Endothelial cell of umbilical vein (primary cell): ENCODE results near the gene BMPR1B. TPM values are rescaled to one million over a fixed set of nuclear protein-coding genes. Genes with fewer than 3 reads are reported as not detected.
"Not testable (repeated sequence)": the region's sequence is repeated elsewhere in the genome, so short reads cannot be mapped to it uniquely, and the experiment has no call there.

Source experiments
- BruUV-seq: library from RNA; stranded (reverse); fragments of 400-500 nt; replicated peaks from 2 replicates; lab custom pipeline; 2021; lab: Mats Ljungman, UMichigan
- CTCF ChIA-PET: fragments of 300-600, 350-600 bp; sonication (Branson Sonifier 250); formaldehyde crosslinking; loops from one replicate; lab custom pipeline; 2021; ENCODE audit warnings: antibody characterized with exemption, inconsistent platforms; lab: Charles Lee
- POLR2A ChIA-PET: fragments of 300-600, 350-600 bp; sonication (Branson Sonifier 250); formaldehyde crosslinking; loops from one replicate; lab custom pipeline; 2021; ENCODE audit warnings: antibody characterized with exemption, inconsistent platforms; lab: Charles Lee
- DNase-seq: peaks from one replicate; pipeline ENCODE4 v3.0.0-alpha.2; 2011; ENCODE audit warnings: low read depth, low spot score
- FAIRE-seq: peaks from 2 replicates; lab custom pipeline; 2011; peaks lifted over from hg19 to GRCh38; lab: Jason Lieb, UNC
- H2AFZ ChIP-seq: 2 replicates; pipeline ENCODE4 v1.6.0; 2012; ENCODE audit warnings: low read depth, low read length, control low read depth, inconsistent platforms
- H3K27ac ChIP-seq: 2 replicates; pipeline ENCODE4 v1.5.1; 2011; ENCODE audit warnings: low read depth, mild to moderate bottlenecking, control low read depth, low read length, moderate library complexity; ENCODE audit not compliant: insufficient read depth
- H3K27me3 ChIP-seq, 2 experiments: 2 replicates each; pipeline versions ENCODE4 v1.6.0 to v1.6.1; 2011; ENCODE audit warnings: low read length in 2 of 2, mixed read lengths in 1 of 2; ENCODE audit not compliant: control insufficient read depth in 2 of 2, insufficient read depth in 2 of 2
- H3K36me3 ChIP-seq, 2 experiments: 2 replicates in 1 of 2; 3 replicates in 1 of 2; pipeline ENCODE4 v1.5.1; 2011; ENCODE audit warnings: low read length in 2 of 2, mild to moderate bottlenecking in 1 of 2, moderate library complexity in 1 of 2; ENCODE audit not compliant: control insufficient read depth in 2 of 2, insufficient read depth in 2 of 2; ENCODE audit errors: extremely low read depth in 1 of 2
- H3K4me1 ChIP-seq: 3 replicates; pipeline ENCODE4 v1.5.1; 2011; ENCODE audit warnings: mild to moderate bottlenecking, low read length; ENCODE audit not compliant: control insufficient read depth, insufficient read depth; ENCODE audit errors: extremely low read depth
- H3K4me2 ChIP-seq: 2 replicates; pipeline ENCODE4 v1.6.1; 2011; ENCODE audit warnings: low read length, control low read depth, mixed read lengths; ENCODE audit not compliant: insufficient read depth
- H3K4me3 ChIP-seq, 3 experiments: fragments of 200-600 bp in 1 of 3; sonication (generic), shearing (Covaris generic) in 1 of 3; replicated peaks in 1 of 3; 2 replicates each; pipeline ENCODE4 v1.5.1; 2011 to 2016; ENCODE audit warnings: control low read depth in 3 of 3, low read length in 3 of 3, mild to moderate bottlenecking in 2 of 3, inconsistent platforms in 1 of 3, low read depth in 1 of 3, moderate library complexity in 1 of 3; ENCODE audit not compliant: insufficient read depth in 1 of 3
- H3K79me2 ChIP-seq: 2 replicates; pipeline ENCODE4 v1.6.0; 2012; ENCODE audit warnings: low read length, inconsistent platforms; ENCODE audit not compliant: control insufficient read depth, insufficient read depth
- H3K9ac ChIP-seq: replicated peaks from 2 replicates; pipeline ENCODE3; 2011; ENCODE audit warnings: low read length, control low read depth; ENCODE audit not compliant: insufficient read depth; ENCODE audit errors: extremely low read depth
- H3K9me1 ChIP-seq: replicated peaks from 3 replicates; pipeline ENCODE4 v1.6.0; 2011; ENCODE audit warnings: mild to moderate bottlenecking, low read length; ENCODE audit not compliant: control insufficient read depth, insufficient read depth; ENCODE audit errors: extremely low read depth
- H3K9me3 ChIP-seq: replicated peaks from 2 replicates; pipeline ENCODE4 v1.5.1; 2012; ENCODE audit warnings: low read length, inconsistent platforms; ENCODE audit not compliant: control insufficient read depth, insufficient read depth
- H4K20me1 ChIP-seq: replicated peaks from 2 replicates; pipeline ENCODE3; 2011; ENCODE audit warnings: mild to moderate bottlenecking, low read length; ENCODE audit not compliant: control insufficient read depth, insufficient read depth; ENCODE audit errors: extremely low read depth
- FOS ChIP-seq: IDR thresholded peaks from 2 replicates; pipeline ENCODE4 v1.6.1; 2011; ENCODE audit warnings: mild to moderate bottlenecking, low read length, moderate library complexity, borderline replicate concordance; ENCODE audit not compliant: insufficient read depth
- MAX ChIP-seq: IDR thresholded peaks from 2 replicates; pipeline ENCODE4 v1.6.1; 2011; ENCODE audit not compliant: insufficient read depth, insufficient read length
- MYC ChIP-seq: IDR thresholded peaks from one replicate; pipeline ENCODE4 v1.6.1; 2011; ENCODE audit warnings: mild to moderate bottlenecking, low read depth, low read length
- POLR2AphosphoS5 ChIP-seq: IDR thresholded peaks from 2 replicates; pipeline ENCODE4 v1.6.1; 2012; ENCODE audit warnings: low read depth, mild to moderate bottlenecking, control low read depth, low read length, moderate library complexity; ENCODE audit not compliant: insufficient read depth
- dilution Hi-C: fragments of 300-500 bp; cut with MboI; formaldehyde crosslinking; loops from one replicate; pipeline ENCODE4 v1.15.0; 2019; ENCODE audit warnings: low sequenced_read_pairs; ENCODE audit not compliant: extremely low pct_ligation_motif_present
- intact Hi-C: fragments of 100-400 bp; cut with micrococcal nuclease; formaldehyde crosslinking; loops from one replicate; pipeline ENCODE4 v1.10.0; 2022
- polyA plus RNA-seq, 4 experiments: library from polyadenylated mRNA; depleted of rRNA in 3 of 4; stranded (reverse) in 3 of 4; unstranded in 1 of 4; fragments of >200 nt; gene quantifications; 2 replicates each; pipeline versions ENCODE4 v1.2.1 to v1.2.3, GENCODE V29; 2011 to 2012; ENCODE audit warnings: missing spikeins in 1 of 4
- total RNA-seq: library from RNA; stranded (reverse); gene quantifications from 2 replicates; pipeline ENCODE4 v1.2.3, GENCODE V29; 2021

Gene BMPR1B
- total and polyA plus RNA-seq, 2 donors (not counting 3 experiments of a cell fraction or from before 2014, with no cell fraction given), result 0.28 to 2.1 TPM

- DNase-seq, H2AFZ ChIP-seq, H3K9me1 ChIP-seq, H3K9me3 ChIP-seq, H3K4me1 ChIP-seq, POLR2A ChIA-PET, CTCF ChIA-PET, H3K4me2 ChIP-seq, H3K4me3 ChIP-seq, H3K79me2 ChIP-seq, H3K36me3 ChIP-seq, dilution Hi-C loops, H3K27me3 ChIP-seq, intact Hi-C loops, BruUV-seq, H4K20me1 ChIP-seq, FAIRE-seq, H3K9ac ChIP-seq, H3K27ac ChIP-seq: not testable (repeated sequence)
Observed at GRCh38 chr4:95171377-95171776, 413.6 kb downstream of the BMPR1B start.

GRCh38 chr4:95178938-95179337 is 421.2 kb downstream of the BMPR1B start:
- no peaks in the 10 kb centered on the region for H4K20me1 ChIP-seq
- no peak overlapping the region for H3K4me3 ChIP-seq
- H3K36me3 ChIP-seq, result no peaks in the 10 kb centered on the region
- dilution Hi-C loops, result no loop called here
- no peak overlapping the region for H3K4me2 ChIP-seq
- H3K27me3 ChIP-seq, result no peaks in the 10 kb centered on the region
- no peak for TF ChIP-seq POLR2AphosphoS5
- no peak for TF ChIP-seq MYC
- TF ChIP-seq FOS, result no peak
- TF ChIP-seq MAX, result no peak
- DNase-seq, result no peak
- intact Hi-C loops, result no loop called here
- BruUV-seq, result no TSS peak
- no peaks in the 10 kb centered on the region for H3K9me1 ChIP-seq
- H3K27ac ChIP-seq, result no peak overlapping the region
- no peak overlapping the region for H2AFZ ChIP-seq
- ChIA-PET POLR2A (no interaction called here), CTCF (no interaction called here)
- no peak overlapping the region for H3K9ac ChIP-seq
- no peaks in the 10 kb centered on the region for H3K9me3 ChIP-seq
- no peaks in the 10 kb centered on the region for H3K4me1 ChIP-seq
- FAIRE-seq, result no peak
- H3K79me2 ChIP-seq, result no peaks in the 10 kb centered on the region
